Prostate gland (tissue), 2 donors: ENCODE results near the gene CCDC200.
"Not testable (repeated sequence)": the region's sequence is repeated elsewhere in the genome, so short reads cannot be mapped to it uniquely, and the experiment has no call there.

ENCODE experiments used
- CTCF ChIP-seq, 4 experiments: fragments of 200-600 bp in 2 of 4; fragments of 450-650 bp in 2 of 4; sonication (generic) in 2 of 4; IDR thresholded peaks; 1 replicate in 3 of 4; 2 replicates in 1 of 4; pipeline ENCODE4 v1.5.1; 2016 to 2019; ENCODE audit warnings: antibody characterized with exemption in 4 of 4, mild to moderate bottlenecking in 2 of 4, moderate library complexity in 2 of 4
- POLR2A ChIP-seq: fragments of 450-650 bp; IDR thresholded peaks from one replicate; pipeline ENCODE4 v1.6.1; 2016; ENCODE audit warnings: antibody characterized with exemption, mild to moderate bottlenecking

GRCh38 chr17:43240596-43241352, 12.4 kb upstream of the CCDC200 start:
- not testable (repeated sequence) for TF ChIP-seq CTCF (IDR thresholded peaks at IDR 0.05); POLR2A
